HEK293 (cell line): ENCODE measurements around the gene MFAP3.

ENCODE experiments used
- HOXA7 ChIP-seq: sonication (generic); formaldehyde crosslinking; IDR thresholded peaks from 2 replicates; pipeline ENCODE4 v1.8.1; 2022; ENCODE audit warnings: missing genetic modification reagents, borderline replicate concordance
- TF ChIP-seq, protein P1 (sequence below): fragments of 450-650 bp; formaldehyde crosslinking; IDR thresholded peaks from 2 replicates; pipeline ENCODE4 v1.5.1; 2016; ENCODE audit warnings: missing biosample characterization, missing genetic modification characterization

- TF ChIP-seq, protein P1, sequence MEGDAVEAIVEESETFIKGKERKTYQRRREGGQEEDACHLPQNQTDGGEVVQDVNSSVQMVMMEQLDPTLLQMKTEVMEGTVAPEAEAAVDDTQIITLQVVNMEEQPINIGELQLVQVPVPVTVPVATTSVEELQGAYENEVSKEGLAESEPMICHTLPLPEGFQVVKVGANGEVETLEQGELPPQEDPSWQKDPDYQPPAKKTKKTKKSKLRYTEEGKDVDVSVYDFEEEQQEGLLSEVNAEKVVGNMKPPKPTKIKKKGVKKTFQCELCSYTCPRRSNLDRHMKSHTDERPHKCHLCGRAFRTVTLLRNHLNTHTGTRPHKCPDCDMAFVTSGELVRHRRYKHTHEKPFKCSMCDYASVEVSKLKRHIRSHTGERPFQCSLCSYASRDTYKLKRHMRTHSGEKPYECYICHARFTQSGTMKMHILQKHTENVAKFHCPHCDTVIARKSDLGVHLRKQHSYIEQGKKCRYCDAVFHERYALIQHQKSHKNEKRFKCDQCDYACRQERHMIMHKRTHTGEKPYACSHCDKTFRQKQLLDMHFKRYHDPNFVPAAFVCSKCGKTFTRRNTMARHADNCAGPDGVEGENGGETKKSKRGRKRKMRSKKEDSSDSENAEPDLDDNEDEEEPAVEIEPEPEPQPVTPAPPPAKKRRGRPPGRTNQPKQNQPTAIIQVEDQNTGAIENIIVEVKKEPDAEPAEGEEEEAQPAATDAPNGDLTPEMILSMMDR (tag by site-specific recombination), result no peak
- no peak for TF ChIP-seq HOXA7
These were observed 39.5 kb downstream of the MFAP3 start for GRCh38 chr5:154078272-154078671.
